Liver (tissue), 3 donors: Measurements from ENCODE around the gene ASTN1.

ENCODE experiments used
- GABPA ChIP-seq, 2 donors: IDR thresholded peaks in 1 of 2; conservative IDR thresholded peaks in 1 of 2; 2 replicates each; pipeline ENCODE4 v1.6.1; 2016; ENCODE audit warnings: antibody characterized with exemption in 2 of 2, mild to moderate bottlenecking in 1 of 2, moderate library complexity in 1 of 2
- HNF4A ChIP-seq, 2 donors: conservative IDR thresholded peaks; 2 replicates each; pipeline ENCODE4 v1.6.1; 2016; ENCODE audit warnings: antibody characterized with exemption in 2 of 2, mild to moderate bottlenecking in 2 of 2
- RAD21 ChIP-seq, 2 donors: IDR thresholded peaks; 2 replicates each; pipeline ENCODE4 v1.6.1; 2016; ENCODE audit warnings: antibody characterized with exemption in 2 of 2, mild to moderate bottlenecking in 2 of 2
- RXRA ChIP-seq, 2 donors: IDR thresholded peaks; 2 replicates each; pipeline ENCODE4 v1.6.1; 2017 to 2018; ENCODE audit warnings: antibody characterized with exemption in 2 of 2, mild to moderate bottlenecking in 1 of 2
- YY1 ChIP-seq: IDR thresholded peaks from 2 replicates; pipeline ENCODE4 v1.6.1; 2016; ENCODE audit warnings: antibody characterized with exemption, mild to moderate bottlenecking
- TF ChIP-seq, protein P1 (sequence below): IDR thresholded peaks from 2 replicates; pipeline ENCODE4 v1.6.1; 2016; ENCODE audit warnings: antibody characterized with exemption
- TF ChIP-seq, protein P2 (sequence below): IDR thresholded peaks from 2 replicates; pipeline ENCODE4 v1.6.1; 2016; ENCODE audit warnings: antibody characterized with exemption, mild to moderate bottlenecking
- TF ChIP-seq, protein P3 (sequence below): IDR thresholded peaks from 2 replicates; pipeline ENCODE4 v1.6.1; 2016; ENCODE audit warnings: antibody characterized with exemption
- TF ChIP-seq, protein P4 (sequence below): fragments of 150-350 bp; IDR thresholded peaks from 2 replicates; pipeline ENCODE4 v1.5.1; 2017; ENCODE audit warnings: improper control_type of control experiment, low read depth, low read length; ENCODE audit not compliant: missing input control
- TF ChIP-seq, protein P5 (sequence below): IDR thresholded peaks from 2 replicates; pipeline ENCODE4 v1.6.1; 2016; ENCODE audit warnings: antibody characterized with exemption
- donor health status: healthy.
- donor health status: healthy.

DNA sequence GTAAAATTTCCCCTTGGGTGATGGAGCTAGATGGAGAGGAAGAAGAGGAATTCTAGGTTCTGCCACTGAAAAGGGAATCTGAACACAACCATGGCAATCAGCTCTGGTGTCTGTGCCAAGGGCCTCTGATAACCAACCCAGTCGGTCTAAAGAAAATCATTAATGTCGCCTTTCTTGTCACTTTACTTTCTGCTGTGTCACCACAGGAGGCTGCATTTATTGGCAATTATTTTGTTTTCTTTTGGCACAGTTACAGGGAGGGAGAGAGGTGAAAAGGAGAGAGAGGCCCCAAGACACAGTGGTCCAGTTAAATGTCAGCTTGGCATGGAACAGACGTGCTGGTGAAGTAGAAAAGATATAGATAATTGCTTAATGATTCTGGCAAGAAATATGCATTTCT is 287.0 kb downstream of the ASTN1 start:
- TF ChIP-seq RAD21 (IDR thresholded peaks at IDR 0.05) = no peak
- TF ChIP-seq YY1 = no peak
- TF ChIP-seq, protein P1, sequence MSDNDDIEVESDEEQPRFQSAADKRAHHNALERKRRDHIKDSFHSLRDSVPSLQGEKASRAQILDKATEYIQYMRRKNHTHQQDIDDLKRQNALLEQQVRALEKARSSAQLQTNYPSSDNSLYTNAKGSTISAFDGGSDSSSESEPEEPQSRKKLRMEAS = no peak
- TF ChIP-seq, protein P2, sequence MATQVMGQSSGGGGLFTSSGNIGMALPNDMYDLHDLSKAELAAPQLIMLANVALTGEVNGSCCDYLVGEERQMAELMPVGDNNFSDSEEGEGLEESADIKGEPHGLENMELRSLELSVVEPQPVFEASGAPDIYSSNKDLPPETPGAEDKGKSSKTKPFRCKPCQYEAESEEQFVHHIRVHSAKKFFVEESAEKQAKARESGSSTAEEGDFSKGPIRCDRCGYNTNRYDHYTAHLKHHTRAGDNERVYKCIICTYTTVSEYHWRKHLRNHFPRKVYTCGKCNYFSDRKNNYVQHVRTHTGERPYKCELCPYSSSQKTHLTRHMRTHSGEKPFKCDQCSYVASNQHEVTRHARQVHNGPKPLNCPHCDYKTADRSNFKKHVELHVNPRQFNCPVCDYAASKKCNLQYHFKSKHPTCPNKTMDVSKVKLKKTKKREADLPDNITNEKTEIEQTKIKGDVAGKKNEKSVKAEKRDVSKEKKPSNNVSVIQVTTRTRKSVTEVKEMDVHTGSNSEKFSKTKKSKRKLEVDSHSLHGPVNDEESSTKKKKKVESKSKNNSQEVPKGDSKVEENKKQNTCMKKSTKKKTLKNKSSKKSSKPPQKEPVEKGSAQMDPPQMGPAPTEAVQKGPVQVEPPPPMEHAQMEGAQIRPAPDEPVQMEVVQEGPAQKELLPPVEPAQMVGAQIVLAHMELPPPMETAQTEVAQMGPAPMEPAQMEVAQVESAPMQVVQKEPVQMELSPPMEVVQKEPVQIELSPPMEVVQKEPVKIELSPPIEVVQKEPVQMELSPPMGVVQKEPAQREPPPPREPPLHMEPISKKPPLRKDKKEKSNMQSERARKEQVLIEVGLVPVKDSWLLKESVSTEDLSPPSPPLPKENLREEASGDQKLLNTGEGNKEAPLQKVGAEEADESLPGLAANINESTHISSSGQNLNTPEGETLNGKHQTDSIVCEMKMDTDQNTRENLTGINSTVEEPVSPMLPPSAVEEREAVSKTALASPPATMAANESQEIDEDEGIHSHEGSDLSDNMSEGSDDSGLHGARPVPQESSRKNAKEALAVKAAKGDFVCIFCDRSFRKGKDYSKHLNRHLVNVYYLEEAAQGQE = no peak
- TF ChIP-seq RXRA (IDR thresholded peaks at IDR 0.05) = no peak
- TF ChIP-seq HNF4A (conservative IDR thresholded peaks at IDR 0.05) = no peak
- TF ChIP-seq, protein P3, sequence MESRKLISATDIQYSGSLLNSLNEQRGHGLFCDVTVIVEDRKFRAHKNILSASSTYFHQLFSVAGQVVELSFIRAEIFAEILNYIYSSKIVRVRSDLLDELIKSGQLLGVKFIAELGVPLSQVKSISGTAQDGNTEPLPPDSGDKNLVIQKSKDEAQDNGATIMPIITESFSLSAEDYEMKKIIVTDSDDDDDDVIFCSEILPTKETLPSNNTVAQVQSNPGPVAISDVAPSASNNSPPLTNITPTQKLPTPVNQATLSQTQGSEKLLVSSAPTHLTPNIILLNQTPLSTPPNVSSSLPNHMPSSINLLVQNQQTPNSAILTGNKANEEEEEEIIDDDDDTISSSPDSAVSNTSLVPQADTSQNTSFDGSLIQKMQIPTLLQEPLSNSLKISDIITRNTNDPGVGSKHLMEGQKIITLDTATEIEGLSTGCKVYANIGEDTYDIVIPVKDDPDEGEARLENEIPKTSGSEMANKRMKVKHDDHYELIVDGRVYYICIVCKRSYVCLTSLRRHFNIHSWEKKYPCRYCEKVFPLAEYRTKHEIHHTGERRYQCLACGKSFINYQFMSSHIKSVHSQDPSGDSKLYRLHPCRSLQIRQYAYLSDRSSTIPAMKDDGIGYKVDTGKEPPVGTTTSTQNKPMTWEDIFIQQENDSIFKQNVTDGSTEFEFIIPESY = no peak
- TF ChIP-seq, protein P4, sequence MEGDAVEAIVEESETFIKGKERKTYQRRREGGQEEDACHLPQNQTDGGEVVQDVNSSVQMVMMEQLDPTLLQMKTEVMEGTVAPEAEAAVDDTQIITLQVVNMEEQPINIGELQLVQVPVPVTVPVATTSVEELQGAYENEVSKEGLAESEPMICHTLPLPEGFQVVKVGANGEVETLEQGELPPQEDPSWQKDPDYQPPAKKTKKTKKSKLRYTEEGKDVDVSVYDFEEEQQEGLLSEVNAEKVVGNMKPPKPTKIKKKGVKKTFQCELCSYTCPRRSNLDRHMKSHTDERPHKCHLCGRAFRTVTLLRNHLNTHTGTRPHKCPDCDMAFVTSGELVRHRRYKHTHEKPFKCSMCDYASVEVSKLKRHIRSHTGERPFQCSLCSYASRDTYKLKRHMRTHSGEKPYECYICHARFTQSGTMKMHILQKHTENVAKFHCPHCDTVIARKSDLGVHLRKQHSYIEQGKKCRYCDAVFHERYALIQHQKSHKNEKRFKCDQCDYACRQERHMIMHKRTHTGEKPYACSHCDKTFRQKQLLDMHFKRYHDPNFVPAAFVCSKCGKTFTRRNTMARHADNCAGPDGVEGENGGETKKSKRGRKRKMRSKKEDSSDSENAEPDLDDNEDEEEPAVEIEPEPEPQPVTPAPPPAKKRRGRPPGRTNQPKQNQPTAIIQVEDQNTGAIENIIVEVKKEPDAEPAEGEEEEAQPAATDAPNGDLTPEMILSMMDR = no peak
- TF ChIP-seq, protein P5, sequence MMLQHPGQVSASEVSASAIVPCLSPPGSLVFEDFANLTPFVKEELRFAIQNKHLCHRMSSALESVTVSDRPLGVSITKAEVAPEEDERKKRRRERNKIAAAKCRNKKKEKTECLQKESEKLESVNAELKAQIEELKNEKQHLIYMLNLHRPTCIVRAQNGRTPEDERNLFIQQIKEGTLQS = no peak
- TF ChIP-seq GABPA (IDR thresholded peaks at IDR 0.05 in 1 of 2, conservative IDR thresholded peaks at IDR 0.05 in 1 of 2) = no peak
